Body of pancreas (tissue), 4 donors: ENCODE measurements around the gene RNF213.

Experiments
- CTCF ChIP-seq, 7 experiments: fragments of 450-650 bp in 4 of 7; fragments of 200-600 bp in 3 of 7; sonication (generic) in 3 of 7; IDR thresholded peaks; one replicate each; pipeline ENCODE4 v1.5.1; 2016 to 2019; ENCODE audit warnings: antibody characterized with exemption in 7 of 7
- POLR2A ChIP-seq, 3 donors: fragments of 450-650 bp; IDR thresholded peaks; one replicate each; pipeline ENCODE4 v1.6.1; 2016; ENCODE audit warnings: antibody characterized with exemption in 3 of 3, mild to moderate bottlenecking in 2 of 3

- no peak for TF ChIP-seq CTCF (IDR thresholded peaks at IDR 0.05)
- TF ChIP-seq POLR2A (IDR thresholded peaks at IDR 0.05) = no peak
These were observed 93.1 kb downstream of the RNF213 start for GRCh38 chr17:80353718-80354275.
